GM21381 (cell line): ENCODE measurements around the gene AACS.

Experiments
- ATAC-seq: cut with Tn5 transposase; IDR thresholded peaks from one replicate; pipeline ENCODE4 v1.9.1; 2021; ENCODE audit warnings: mild to moderate bottlenecking, moderate library complexity; ENCODE audit not compliant: unreplicated experiment

The AACS gene

DNA sequence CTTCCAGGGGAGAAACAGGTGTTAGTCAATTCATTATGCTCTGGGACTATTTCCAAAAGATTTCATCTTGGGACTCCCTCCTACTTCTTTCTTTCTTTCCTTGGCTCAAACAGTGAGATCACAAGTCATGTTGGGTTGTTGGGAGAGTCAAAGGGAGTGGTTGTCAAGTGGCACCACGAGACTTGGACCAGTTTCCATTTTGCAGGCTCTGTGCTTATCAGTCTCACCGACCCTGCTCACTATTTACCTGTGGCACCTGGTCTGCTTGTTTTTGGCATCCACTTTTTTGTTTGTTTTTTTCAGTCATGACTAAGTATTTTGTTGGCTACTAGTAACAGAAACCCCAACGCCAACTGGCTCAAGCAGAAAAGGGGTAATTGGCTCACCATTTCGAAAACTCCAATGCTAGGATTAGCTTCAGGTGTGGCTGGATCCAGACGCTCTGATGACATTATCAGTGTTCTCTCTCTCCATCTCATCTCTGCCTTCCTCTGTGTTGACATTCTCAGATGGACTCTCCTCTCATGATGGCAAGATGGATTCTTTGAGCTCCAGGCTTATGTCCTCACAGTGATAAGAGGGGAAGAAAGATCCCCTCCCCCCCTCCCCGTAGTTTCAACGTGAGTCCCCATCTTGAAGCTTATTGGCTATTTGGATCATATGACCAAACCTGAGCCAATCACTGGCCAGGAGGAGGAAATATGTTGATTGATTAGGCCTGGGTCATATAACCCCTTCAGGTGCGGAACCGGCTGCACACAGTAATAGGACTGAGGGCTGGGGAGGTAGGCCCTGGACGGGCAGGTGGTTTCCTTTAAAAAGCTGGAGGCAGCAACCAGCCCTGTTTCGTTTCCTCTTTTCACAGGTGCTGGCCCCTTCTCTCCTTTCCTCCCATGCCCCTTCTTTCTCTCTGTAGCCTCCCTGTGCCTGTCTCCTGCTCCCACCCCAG lies 84.2 kb downstream of the AACS start:
- ATAC-seq: peak; percentile 91

DNA sequence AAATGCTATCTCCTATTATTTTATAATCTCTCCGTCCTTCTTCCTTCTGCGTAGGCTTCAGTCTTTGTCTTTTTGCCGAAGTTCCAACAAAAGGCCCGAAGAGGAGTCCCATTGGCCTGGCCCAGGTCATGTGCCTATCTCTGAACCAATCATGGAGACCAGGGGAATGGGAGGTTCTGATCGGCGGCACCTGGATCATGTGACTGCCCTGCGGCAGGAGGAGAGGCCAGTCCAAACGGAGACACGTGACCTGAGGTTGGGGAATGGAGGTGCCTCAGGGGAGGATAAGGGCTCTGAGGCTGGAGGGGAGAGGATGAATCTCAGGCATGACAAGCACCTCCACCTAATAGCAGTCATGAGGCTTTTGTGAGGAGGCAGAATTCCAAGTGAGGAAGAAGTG lies 86.0 kb downstream of the AACS start:
- ATAC-seq: no peak

DNA sequence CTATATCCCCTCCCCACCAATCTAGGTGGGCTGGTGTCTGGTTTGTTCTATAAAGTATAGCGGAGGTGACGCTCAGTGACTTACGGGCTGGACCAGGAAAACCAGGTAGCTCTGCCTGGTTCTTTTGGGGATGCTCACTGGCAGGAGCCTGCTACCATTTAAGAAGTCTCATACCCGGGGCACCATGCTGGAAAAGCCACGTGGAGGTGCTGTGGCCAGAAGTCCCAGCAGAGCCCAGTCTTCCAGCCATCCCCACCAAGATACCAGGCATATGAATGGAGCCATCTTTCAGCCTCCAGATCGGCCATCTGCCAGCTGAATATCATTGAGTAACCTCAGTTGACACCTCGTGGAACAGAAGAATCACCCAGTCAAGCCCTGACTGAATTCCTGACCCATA lies 87.2 kb downstream of the AACS start:
- no peak for ATAC-seq

DNA sequence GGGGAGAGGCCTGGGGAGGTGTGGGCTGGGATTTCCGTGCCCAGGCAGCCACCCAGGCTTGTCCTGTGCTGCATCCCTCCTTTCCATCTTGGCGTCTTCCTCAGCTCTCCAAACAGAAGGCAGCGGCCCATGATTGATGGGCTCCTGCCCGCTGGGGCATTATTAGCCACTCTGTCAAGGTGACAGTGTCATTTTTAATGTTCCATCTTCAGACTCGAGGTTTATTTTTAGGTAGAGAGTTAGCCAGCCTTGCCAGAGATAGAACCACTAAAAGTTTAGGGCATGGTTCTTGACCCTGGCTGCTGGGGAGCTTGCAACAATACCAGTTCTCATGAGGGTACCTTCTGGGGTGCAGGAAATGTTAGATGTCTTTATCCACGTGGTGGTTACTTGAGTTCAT lies 90.1 kb downstream of the AACS start:
- ATAC-seq: no peak

DNA sequence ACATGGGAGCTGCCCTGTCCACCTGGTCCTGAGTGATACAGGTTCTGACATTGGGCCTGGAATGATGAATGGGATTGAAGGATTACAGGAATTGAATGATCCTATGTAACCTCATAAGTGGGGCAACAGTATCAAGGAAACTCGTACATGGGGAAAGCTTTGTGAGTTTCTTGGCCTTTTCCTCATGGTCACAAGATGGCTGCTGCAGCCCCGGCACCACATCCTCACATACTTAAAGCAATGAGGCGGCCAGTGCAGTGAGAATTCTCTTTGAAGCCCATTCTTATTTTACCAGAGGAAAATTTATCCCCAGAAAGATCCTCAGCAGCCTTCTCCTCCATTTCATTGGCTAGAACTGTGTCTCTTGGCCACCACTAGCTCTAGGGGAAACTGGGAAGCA lies 91.9 kb downstream of the AACS start:
- ATAC-seq: no peak

DNA sequence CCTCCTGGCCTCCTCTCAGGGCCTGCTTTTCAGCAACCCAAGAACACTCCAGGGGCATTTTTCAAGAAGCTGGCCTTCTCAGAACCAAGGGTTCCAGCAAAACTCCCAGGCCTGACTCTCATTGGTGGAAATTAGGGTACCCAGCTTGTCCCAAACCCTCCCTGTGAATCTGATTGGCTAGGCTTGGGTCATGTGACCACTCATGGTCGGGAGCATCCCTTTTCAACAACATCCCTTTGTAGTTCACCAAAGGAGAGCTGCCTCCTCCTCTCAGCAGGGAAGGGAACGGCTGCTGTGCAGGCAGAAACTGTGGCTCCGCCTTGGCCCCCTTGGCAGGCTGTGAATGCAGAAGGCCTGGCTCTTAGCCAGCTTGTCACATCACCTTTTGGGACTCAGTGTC lies 94.5 kb downstream of the AACS start:
- ATAC-seq: no peak

DNA sequence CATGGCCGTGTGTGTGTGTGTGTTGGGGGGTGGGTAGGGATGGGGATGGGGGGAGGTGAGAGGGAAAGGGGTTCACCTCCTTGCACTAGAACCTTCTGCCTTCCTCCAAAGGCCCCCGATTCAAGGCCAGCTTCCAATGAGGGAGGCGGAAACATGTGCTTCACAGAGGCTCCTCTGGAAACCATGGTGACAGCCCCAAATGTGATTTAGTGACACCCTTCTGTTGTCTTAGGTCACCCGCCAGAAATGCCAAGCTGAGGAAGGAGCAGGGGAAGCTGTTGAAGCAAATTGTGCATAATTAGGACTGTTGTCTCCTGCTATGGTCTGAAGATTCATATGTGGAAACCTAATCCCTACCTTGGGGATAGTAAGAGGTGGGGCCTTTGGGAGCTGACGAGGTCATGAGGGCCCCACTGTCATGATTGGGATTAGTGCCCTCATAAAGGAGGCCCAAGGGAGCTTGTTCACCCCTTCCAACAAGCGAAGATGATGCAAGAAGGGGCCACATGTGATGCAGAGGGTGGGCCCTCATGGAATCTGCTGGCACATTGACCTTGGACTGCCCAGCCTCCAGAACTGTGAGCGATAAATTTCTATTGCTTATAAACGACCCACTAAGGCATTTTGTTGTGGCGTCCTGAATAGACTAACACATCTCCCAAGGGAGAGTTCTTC lies 95.2 kb downstream of the AACS start:
- ATAC-seq: no peak

DNA sequence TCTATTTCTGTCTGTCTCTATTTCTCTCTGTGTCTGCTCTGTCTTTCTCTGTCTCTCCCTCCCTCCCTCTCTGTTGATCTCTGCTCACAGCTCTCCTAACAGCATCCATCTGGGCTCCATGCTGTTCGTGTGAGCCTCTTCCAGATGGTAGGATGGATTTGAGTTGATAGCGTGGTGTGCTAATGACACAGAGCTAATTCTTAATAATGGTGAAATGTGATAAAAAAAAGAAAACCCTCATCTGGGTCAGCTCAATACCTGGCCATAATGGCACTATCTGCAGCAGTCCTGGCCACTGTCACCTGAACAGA lies 96.4 kb downstream of the AACS start:
- no peak for ATAC-seq

DNA sequence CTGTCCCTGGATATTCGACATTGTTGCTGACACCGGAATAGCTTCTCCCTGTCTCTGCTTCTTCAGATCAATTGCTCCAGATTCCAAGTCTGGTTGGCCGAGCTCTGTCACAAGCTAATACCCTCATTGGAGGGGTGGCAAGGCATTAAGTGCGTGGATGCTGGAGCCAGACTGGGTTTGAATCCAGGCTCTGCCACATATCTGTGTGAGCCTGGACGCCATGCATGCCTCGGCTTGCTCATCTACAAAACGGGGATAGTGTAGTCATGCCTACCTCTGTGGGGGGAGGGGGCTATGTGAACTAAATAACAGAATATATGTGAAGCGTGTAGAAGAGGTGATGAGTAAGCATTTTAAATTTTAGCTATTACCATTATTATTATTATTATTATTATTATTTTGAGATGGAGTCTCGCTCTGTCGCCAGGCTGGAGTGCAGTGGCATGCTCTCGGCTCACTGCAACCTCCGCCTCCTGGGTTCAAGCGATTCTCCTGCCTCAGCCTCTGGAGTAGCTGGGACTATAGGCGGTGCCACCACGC lies 97.3 kb downstream of the AACS start:
- ATAC-seq: no peak

DNA sequence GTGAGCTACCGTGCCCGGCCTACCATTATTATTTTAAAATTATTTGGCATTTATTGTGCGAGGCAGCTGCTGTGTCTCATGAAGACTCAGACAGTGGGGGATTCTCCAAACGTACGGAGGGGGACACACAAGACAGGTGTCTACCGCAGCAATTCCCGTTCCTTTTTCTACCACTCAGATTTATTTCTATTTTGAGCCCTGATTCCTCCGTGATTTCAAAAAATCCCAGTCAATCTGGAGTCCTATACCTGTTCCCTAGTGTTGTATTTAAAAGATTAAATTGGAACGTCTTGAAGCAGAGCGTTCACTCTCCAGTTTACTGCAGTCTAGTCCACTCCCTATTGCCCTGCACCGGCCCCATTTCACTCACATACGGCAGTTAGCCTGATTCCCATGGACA lies 97.9 kb downstream of the AACS start:
- ATAC-seq: no peak

DNA sequence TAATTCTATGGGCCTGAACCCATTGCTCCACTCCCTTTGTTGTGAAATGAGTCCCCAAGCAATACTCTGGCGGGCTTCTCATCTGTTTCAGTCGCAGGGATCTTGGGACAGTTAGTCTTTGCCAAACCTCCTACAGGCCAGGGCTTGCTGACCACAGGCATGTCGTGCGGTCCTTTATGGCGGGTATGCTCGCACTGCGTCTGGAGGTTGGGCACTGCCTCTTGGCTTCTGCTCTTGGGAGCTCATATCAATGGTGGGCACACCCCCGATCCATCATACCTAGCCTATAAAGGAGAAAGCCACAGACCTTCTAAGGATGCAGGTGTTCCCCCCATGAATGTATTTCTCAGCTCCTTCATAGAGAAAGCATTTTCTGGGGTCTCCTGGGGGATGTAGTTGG lies 99.3 kb downstream of the AACS start:
- ATAC-seq: no peak

DNA sequence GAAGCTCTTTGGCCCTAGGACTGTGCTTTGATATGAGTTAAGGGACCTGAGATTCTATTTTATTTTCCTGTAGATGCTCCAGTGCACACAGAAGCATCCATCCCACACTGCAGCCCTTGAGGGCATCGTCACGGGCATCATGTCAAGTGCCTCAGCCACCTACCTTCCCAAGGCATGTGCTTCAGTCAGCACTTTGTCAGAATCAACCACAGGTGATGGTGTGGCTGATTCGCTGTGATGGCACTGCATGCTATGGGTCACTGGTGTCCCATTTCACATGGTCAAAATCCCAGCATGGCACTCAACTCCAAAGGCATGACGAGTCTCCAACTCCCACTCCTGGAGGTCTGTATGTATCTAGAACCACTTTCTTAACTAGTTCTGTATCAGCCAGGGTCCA lies 100.8 kb downstream of the AACS start:
- no peak for ATAC-seq

DNA sequence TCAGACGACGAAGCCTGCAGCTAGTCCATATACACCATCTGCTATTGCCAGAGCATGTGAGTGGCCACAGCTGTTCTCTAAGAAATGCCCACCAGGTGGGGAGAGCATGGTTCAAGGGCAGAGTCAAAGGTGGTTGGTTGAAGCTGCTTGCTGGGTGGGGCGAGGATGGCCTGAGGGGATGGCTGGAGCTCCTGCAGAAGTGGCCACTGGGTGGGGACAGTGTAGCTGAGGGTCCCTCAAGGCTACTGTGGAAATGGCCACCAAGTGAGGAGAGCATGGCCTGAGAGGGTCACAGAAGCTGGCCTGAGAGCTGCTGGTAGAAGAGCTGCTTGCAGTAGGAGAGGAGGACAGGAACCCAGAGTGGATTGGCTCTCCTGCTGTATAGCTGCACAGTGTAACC lies 102.4 kb downstream of the AACS start:
- no peak for ATAC-seq

DNA sequence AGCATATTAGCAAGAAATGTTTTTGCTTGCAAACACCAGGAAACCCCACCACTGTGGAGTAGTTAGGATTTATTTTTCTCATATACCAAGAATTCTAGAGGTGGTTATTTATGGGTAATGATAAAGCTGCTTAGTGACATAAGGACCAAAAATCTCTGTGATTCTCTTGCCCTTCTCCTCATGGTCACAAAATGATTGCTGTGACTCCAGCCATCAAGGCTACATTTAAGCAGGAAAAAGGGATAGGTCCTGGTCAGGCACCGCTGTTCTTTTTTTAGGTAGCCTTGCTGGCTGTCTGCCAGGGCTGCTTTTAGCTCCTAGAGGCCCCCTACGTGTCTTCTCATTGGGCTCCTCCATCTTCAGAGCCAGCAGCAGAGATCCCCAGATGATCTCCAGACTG lies 104.2 kb downstream of the AACS start:
- no peak for ATAC-seq

DNA sequence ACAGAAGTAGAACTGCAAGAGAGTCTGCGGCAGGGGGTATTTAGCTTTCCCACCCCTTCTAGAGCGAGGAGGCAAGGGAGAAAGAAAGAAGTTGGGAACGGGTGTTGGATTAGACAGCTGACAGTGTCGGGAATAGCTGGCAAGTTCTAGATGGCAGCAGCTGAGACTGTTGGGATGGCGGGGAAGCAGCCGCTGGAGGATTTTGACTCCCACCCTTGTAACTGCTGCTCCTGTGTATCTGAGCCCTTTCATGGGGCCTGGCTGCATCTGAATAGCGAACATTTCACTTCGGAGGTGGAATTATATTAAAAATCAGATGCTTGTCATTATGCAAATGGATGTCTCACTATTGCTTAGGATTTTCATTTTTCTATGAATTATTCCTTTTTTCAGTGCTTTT lies 104.6 kb downstream of the AACS start:
- no peak for ATAC-seq

DNA sequence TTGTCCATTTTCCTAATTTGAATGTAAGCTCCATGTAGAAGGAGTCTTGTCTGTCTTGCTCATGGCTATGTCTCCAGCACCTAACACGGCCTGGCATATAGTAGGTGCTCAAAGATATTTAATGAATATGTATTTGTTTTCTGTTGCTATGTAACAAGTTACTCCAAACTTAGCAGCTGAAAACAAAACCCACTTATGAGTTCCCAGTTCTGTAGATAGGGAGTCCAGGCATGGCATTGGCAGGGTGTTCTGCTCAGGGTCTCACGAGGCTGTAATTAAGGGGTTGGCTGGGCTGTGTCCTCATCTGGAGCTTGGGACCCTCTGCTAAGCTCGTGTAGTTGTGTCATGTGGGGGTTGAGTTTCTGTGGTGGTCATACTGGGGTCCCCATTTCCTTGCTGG lies 106.0 kb downstream of the AACS start:
- ATAC-seq: no peak

DNA sequence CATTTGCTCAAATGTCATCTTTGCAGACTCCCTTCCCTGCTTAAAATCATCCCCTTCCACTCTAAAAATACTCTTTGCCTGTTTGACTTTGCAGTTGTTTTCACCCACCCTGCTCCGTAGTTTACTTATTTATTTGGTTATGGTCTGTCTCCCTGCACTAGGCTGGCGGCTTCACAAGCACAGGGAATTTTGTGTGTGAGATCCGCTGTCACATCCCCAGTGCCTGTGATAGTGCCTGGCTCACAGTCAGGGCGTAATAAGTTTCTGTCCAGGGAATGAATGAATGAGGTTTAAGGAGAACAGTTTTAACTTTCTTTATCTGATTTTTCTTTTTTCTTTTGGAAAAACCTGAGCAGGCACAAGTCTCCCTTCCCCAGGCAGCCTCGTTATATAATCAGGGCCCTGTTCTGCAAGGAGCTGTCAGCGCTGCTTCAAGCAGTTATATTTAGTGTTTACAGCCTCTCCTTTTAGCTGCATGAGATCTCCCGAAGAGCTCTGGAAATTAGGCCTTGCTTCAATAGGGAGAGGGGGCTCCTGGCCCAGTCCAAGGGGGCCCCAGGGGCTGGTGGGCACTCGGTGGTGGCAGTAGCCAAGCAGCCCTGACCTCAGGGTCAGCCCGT lies 107.1 kb downstream of the AACS start:
- no peak for ATAC-seq

DNA sequence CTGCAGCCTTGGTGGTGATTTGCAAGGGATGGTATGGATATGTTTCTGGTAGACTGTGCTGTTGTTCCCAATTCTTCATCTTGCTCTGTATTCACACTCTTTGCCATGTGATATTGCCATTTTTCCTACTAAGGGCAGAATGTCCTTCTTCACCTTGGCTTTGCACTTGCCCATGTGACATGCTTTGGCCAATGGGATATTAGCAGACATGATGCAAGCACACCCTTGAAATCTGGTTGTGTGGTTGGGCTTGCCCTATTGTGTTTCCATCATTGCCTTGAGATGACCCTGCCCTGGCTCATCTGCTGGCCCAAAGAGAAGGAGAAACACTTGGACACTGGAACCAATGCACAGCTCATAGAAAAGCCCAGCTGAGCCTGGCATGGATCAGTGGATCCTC lies 110.3 kb downstream of the AACS start:
- ATAC-seq: no peak

DNA sequence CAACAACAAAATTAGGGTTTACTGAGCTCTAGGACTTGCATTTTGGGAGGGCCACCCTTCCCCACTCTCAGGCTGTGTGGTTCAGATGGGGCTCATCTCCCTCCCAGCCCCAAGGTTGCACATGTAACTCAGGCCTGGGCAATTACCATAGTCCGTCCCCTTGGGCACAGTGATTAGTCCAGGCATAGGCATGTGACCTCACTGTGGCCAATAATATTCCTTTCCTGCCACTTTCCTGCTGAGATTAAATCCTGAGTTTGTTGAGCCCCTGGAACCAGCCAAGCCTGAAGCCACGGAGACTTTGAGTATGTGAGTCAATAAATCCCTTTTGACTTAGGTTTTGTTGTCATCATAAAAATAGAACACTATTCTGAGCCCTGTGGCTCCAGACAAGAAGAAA lies 113.0 kb downstream of the AACS start:
- ATAC-seq: no peak

DNA sequence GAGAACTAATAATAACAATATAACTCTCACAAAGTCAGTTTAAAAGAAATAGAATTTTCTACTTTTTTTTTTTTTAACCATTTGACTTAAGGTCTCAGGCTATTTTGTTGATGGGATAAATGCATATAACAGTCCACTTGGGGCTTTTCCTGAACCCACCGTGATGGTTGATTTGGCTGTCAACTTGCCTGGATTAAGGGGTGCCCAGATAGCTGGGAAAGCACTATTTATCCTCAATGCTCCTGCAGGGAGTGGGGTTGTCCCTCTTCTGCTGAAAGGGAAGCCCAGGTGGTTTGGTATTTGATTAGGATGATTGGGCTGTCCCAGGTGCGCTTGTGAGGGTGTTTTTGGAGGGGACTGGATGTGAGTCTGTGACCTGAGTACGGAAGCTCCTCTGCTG lies 114.9 kb downstream of the AACS start:
- ATAC-seq: no peak

DNA sequence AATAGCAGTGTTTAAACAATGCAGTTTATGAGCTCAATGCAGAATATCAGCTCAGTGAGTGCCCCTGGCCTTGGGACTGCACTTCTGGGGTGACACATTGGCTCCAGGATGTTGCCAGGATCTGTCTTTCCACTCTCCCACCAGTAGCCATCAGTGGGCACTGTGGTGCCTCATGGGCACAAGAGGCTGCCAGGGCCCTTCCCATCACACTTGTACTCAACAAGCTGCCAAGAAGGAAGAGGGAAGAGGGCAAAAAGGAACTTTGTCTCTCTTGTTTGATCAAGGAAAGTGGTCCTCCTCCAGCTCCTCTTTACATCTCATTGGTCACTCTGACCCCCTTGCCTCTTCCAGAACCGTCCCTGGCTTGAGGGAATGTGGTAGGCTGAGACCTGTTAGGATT lies 115.9 kb downstream of the AACS start:
- ATAC-seq: no peak
